Vagina (tissue), 2 donors: ENCODE data around the gene RNF31.

ENCODE experiments used
- CTCF ChIP-seq, 3 experiments: fragments of 450-650 bp in 2 of 3; fragments of 200-600 bp in 1 of 3; sonication (generic) in 1 of 3; IDR thresholded peaks; one replicate each; pipeline ENCODE4 v1.5.1; 2017 to 2019; ENCODE audit warnings: antibody characterized with exemption in 3 of 3, mild to moderate bottlenecking in 2 of 3, moderate library complexity in 2 of 3
- POLR2A ChIP-seq, 2 donors: fragments of 450-650 bp; IDR thresholded peaks; one replicate each; pipeline ENCODE4 v1.6.1; 2017; ENCODE audit warnings: antibody characterized with exemption in 2 of 2, mild to moderate bottlenecking in 2 of 2, moderate library complexity in 2 of 2

DNA sequence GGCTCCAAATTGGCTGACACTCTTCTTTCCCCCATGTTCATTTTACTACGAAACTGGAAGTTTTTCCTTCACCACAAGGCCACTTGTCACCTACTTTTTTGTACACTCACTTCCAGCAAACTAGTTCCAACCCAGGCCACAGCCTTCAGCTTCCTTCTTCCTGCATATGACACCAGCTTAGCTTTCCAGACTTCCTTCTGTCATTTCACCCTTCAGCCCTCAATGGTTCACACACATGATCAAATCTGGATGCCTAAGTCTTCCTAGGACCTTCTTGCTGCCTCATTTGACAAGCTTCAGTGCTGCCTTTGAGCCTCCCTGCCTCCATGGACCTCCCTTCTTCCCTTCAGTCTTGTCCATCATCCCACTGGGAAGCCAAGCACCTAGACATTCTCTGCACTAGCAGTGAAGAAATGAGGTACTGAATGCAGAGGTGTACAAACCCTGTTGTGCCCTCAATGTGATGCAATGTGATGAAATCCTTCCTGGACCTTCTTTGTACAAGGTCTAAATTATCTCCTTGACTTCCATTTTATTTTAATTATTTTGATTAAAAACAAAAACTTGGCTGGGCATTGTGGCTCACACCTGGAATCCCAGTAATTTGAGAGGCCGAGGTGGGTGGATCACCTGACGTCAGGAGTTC, 20.3 kb downstream of the RNF31 start:
- TF ChIP-seq CTCF (IDR thresholded peaks at IDR 0.05) (no peak), POLR2A (IDR thresholded peaks at IDR 0.05) (no peak)
